OCI-LY7 (cell line): ENCODE measurements around the gene CACNB2. TPM values are rescaled to one million over a fixed set of nuclear protein-coding genes. Genes with fewer than 3 reads are reported as not detected.

ENCODE experiments used
- BruUV-seq: library from RNA; stranded (reverse); fragments of 400-500 nt; replicated peaks from 2 replicates; lab custom pipeline; 2021; lab: Mats Ljungman, UMichigan
- CTCF ChIA-PET: fragments of 300-600 bp; sonication (Branson Sonifier 250); formaldehyde crosslinking; loops from one replicate; lab custom pipeline; 2022; ENCODE audit warnings: antibody characterized with exemption; ENCODE audit not compliant: unreplicated experiment; lab: Charles Lee
- POLR2A ChIA-PET: fragments of 300-600 bp; sonication (Branson Sonifier 250); formaldehyde crosslinking; loops from one replicate; lab custom pipeline; 2022; ENCODE audit warnings: antibody characterized with exemption; lab: Charles Lee
- DNase-seq: peaks from one replicate; pipeline ENCODE4 v3.0.0-alpha.2; 2015; ENCODE audit warnings: low spot score
- H2AFZ ChIP-seq: fragments of 200-600 bp; sonication (generic), shearing (Covaris generic); 2 replicates; pipeline ENCODE4 v1.6.1; 2014; ENCODE audit warnings: mild to moderate bottlenecking, antibody characterized with exemption, low read length, moderate library complexity
- H3K27ac ChIP-seq: fragments of 200-600 bp; sonication (generic); 2 replicates; pipeline ENCODE4 v1.5.1; 2014; ENCODE audit warnings: mixed run types, low read depth, mild to moderate bottlenecking, moderate library complexity, low read length, inconsistent platforms; ENCODE audit not compliant: poor library complexity, severe bottlenecking
- H3K36me3 ChIP-seq: fragments of 200-600 bp; sonication (generic); 2 replicates; pipeline ENCODE4 v1.6.1; 2014; ENCODE audit warnings: mild to moderate bottlenecking, antibody characterized with exemption, low read length, moderate library complexity, mixed read lengths; ENCODE audit not compliant: insufficient read depth
- H3K4me1 ChIP-seq: fragments of 200-600 bp; sonication (generic); 2 replicates; pipeline ENCODE4 v1.5.1; 2014; ENCODE audit warnings: mild to moderate bottlenecking, low read length; ENCODE audit not compliant: insufficient read depth, poor library complexity, severe bottlenecking
- H3K4me2 ChIP-seq: fragments of 200-600 bp; sonication (generic); 2 replicates; pipeline ENCODE4 v1.6.1; 2014; ENCODE audit warnings: mild to moderate bottlenecking, low read length
- H3K4me3 ChIP-seq: fragments of 200-600 bp; sonication (generic); 2 replicates; pipeline ENCODE4 v1.5.1; 2014; ENCODE audit warnings: mild to moderate bottlenecking, low read depth, low read length; ENCODE audit not compliant: poor library complexity, severe bottlenecking
- H3K79me2 ChIP-seq: fragments of 200-600 bp; sonication (generic); 2 replicates; pipeline ENCODE4 v1.6.1; 2016; ENCODE audit warnings: low read depth, mild to moderate bottlenecking, low read length, moderate library complexity, mixed read lengths; ENCODE audit not compliant: insufficient read depth
- H3K9me2 ChIP-seq: fragments of 200-600 bp; sonication (generic); 2 replicates; pipeline ENCODE4 v1.6.1; 2016; ENCODE audit warnings: mild to moderate bottlenecking, low read length, mixed read lengths; ENCODE audit not compliant: insufficient read depth
- H3K9me3 ChIP-seq: fragments of 200-600 bp; sonication (generic); 2 replicates; pipeline ENCODE4 v1.6.1; 2014; ENCODE audit warnings: mild to moderate bottlenecking, mixed run types, low read length, mixed read lengths
- H4K20me1 ChIP-seq: fragments of 200-600 bp; sonication (generic); 2 replicates; pipeline ENCODE4 v1.6.1; 2014; ENCODE audit warnings: mild to moderate bottlenecking, antibody characterized with exemption, low read length, moderate library complexity, mixed read lengths; ENCODE audit not compliant: insufficient read depth
- EZH2phosphoT487 ChIP-seq: fragments of 200-600 bp; sonication (generic); IDR thresholded peaks from 2 replicates; pipeline ENCODE4 v1.6.1; 2018; ENCODE audit warnings: low read depth, borderline replicate concordance, mild to moderate bottlenecking, mixed run types, antibody characterized with exemption, low read length, moderate library complexity, mixed read lengths
- intact Hi-C: fragments of 100-400 bp; cut with micrococcal nuclease; formaldehyde crosslinking; loops from one replicate; pipeline ENCODE4 v1.10.0; 2022; ENCODE audit not compliant: unreplicated experiment
- total RNA-seq, 2 experiments: library from RNA; depleted of rRNA in 1 of 2; stranded (reverse); fragments of >200 nt in 1 of 2; shearing (Covaris generic) in 1 of 2; gene quantifications; 2 replicates each; pipeline ENCODE4 v1.2.3, GENCODE V29; 2014 to 2022
- TF ChIP-seq, protein P1 (sequence below): fragments of 200-600 bp; sonication (generic); conservative IDR thresholded peaks from 2 replicates; pipeline ENCODE4 v1.5.1; 2014; ENCODE audit warnings: mild to moderate bottlenecking, antibody characterized with exemption, low read length, moderate library complexity, mixed read lengths

CACNB2 gene
- total RNA-seq, 2 experiments from 2014 or later = not detected

DNA sequence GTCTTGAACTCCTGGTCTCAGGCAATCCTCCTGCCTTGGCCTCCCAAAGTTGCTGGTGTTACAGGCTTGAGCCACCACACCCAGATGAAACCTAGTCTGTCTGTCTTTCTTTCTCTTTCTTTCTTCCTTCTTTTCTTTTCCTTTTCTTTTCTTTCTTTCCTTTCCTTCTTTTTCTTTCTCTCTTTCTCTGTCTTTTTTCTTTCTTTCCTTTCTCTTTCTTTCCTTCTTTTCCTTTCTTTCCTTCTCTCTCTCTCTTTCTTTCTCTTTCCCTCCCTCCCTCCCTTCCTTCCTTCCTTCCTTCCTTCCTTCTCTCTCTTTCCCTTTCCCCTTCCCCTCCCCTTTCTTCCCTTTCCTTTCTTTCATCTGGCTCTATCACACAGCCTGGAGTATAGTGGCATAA is 185.2 kb downstream of the CACNB2 start:
- no peaks in the 10 kb centered on the region for H3K36me3 ChIP-seq
- H3K9me3 ChIP-seq = no peaks in the 10 kb centered on the region
- TF ChIP-seq, protein P1, sequence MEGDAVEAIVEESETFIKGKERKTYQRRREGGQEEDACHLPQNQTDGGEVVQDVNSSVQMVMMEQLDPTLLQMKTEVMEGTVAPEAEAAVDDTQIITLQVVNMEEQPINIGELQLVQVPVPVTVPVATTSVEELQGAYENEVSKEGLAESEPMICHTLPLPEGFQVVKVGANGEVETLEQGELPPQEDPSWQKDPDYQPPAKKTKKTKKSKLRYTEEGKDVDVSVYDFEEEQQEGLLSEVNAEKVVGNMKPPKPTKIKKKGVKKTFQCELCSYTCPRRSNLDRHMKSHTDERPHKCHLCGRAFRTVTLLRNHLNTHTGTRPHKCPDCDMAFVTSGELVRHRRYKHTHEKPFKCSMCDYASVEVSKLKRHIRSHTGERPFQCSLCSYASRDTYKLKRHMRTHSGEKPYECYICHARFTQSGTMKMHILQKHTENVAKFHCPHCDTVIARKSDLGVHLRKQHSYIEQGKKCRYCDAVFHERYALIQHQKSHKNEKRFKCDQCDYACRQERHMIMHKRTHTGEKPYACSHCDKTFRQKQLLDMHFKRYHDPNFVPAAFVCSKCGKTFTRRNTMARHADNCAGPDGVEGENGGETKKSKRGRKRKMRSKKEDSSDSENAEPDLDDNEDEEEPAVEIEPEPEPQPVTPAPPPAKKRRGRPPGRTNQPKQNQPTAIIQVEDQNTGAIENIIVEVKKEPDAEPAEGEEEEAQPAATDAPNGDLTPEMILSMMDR = no peak
- TF ChIP-seq EZH2phosphoT487 = no peak
- intact Hi-C loops = no loop called here
- CTCF ChIA-PET = no interaction called here
- no peak overlapping the region for H3K27ac ChIP-seq
- no peaks in the 10 kb centered on the region for H3K4me1 ChIP-seq
- H3K79me2 ChIP-seq = no peaks in the 10 kb centered on the region
- no peaks in the 10 kb centered on the region for H3K9me2 ChIP-seq
- no peak for DNase-seq
- H3K4me2 ChIP-seq = no peak overlapping the region
- H2AFZ ChIP-seq = no peak overlapping the region
- no peaks in the 10 kb centered on the region for H4K20me1 ChIP-seq
- no TSS peak for BruUV-seq
- no peak overlapping the region for H3K4me3 ChIP-seq
- POLR2A ChIA-PET = interaction anchor here (0.5 to 1.0 kb wide), 2 partner anchors 15 to 72 kb away, joined by 3 to 5 read pairs; no protein-coding TSS in a partner anchor

DNA sequence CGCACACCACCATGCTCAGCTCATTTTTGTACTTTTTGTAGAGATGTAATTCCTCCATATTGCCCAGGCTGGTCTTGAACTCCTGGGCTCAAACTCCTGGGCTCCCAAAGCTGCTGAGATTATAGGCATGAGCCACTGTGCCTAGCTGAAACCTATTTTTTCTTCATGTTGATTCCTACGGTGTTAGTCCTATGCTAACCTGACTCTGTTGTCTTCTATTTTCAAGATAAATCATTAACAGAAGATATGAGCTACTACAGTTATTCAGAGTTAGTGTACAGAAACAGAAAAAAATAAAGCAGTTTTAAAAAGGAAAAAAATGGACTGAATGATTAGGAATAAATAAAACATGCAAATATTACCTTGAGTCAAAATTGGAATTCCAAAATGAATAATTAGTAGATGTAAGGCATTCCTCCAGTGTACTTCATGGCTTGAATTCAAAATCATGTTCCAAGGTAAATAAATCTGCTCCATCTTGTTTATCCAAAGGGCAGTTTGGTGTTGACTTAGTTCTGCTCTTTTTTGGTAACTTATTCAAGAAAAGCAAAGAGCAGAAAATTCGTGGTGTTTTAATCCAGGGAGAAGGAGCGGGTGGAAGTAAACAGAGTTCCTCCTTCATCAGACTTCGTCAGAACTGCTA is 185.8 kb downstream of the CACNB2 start:
- H3K36me3 ChIP-seq = no peaks in the 10 kb centered on the region
- H3K4me2 ChIP-seq = no peak overlapping the region
- H2AFZ ChIP-seq = no peak overlapping the region
- POLR2A ChIA-PET = interaction anchor here (0.5 to 1.0 kb wide), 2 partner anchors 15 to 72 kb away, joined by 3 to 5 read pairs; no protein-coding TSS in a partner anchor
- H3K4me3 ChIP-seq = no peak overlapping the region
- no peaks in the 10 kb centered on the region for H3K4me1 ChIP-seq
- H4K20me1 ChIP-seq = no peaks in the 10 kb centered on the region
- DNase-seq = no peak
- no peaks in the 10 kb centered on the region for H3K9me3 ChIP-seq
- intact Hi-C loops = no loop called here
- no peaks in the 10 kb centered on the region for H3K79me2 ChIP-seq
- no TSS peak for BruUV-seq
- CTCF ChIA-PET = no interaction called here
- no peak overlapping the region for H3K27ac ChIP-seq
- no peaks in the 10 kb centered on the region for H3K9me2 ChIP-seq
- TF ChIP-seq, protein P1 = no peak
- TF ChIP-seq EZH2phosphoT487 = no peak

DNA sequence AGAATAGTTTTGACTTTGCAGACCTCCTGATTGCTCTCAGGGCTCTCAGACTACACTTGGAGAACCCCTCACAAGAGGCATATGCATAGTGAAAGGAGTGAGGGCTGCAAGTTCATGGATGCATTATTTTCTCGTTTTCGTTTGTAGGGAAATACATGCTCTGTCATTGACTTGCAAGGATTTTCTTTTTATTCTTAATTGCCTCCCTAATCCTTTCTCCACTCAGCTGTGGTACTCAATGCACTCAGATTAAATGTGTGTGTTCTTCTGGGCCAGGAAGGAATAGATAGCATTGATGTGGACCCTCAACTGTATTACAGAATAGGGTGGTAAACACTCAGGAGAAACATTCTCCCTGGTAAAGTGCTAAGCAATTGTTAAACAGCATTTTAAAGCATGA is 188.7 kb downstream of the CACNB2 start:
- no peak for DNase-seq
- Histone ChIP-seq H4K20me1 (no peaks in the 10 kb centered on the region), H3K9me2 (no peaks in the 10 kb centered on the region), H3K4me2 (no peak overlapping the region), H3K9me3 (no peaks in the 10 kb centered on the region), H3K36me3 (no peaks in the 10 kb centered on the region), H3K4me3 (no peak overlapping the region), H3K4me1 (no peaks in the 10 kb centered on the region), H3K27ac (no peak overlapping the region), H3K79me2 (no peaks in the 10 kb centered on the region), H2AFZ (no peak overlapping the region)
- BruUV-seq = no TSS peak
- TF ChIP-seq EZH2phosphoT487 = no peak
- TF ChIP-seq, protein P1 = no peak
- ChIA-PET POLR2A (no interaction called here), CTCF (no interaction called here)
- intact Hi-C loops = no loop called here
